Stimulated activated CD4-positive, alpha-beta T cell treated with anti-CD3 and anti-CD28 coated beads, Interleukin-1b, Interleukin-23, amount 100 ng/mL, for 24 hours (primary cell): ENCODE measurements around the gene ZNF117.
"Not testable (repeated sequence)": the region's sequence is repeated elsewhere in the genome, so short reads cannot be mapped to it uniquely, and the experiment has no call there.

Experiments used
- DNase-seq, 4 experiments: peaks; one replicate each; pipeline ENCODE4 v3.0.0-alpha.2; 2020; ENCODE audit warnings: low read depth in 4 of 4, low spot score in 1 of 4

ZNF117 gene

GRCh38 chr7:64997164-64997908, 6.5 kb upstream of the ZNF117 start:
- no peak for DNase-seq

DNA sequence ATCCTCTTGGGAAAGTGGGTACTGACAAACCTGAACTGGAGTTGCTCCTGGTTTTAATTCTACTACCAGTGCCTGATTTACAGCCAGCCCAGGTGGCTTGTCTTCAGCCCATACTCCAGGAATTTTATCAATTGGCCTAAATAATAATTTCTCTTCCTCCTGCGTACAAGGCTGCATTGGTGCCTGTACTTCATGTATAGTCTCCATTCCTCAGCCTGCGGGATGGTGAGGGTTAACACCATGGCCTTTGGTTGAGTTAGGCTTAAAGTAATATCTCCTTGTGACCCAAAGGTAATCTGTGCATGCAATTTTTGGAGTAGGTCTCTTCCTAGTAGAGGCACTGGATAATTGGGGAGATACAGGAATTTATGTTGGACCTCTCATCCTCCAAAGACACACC, 5.5 kb upstream of the ZNF117 start:
- DNase-seq = no peak

GRCh38 chr7:64993901-64994300, 3.1 kb upstream of the ZNF117 start:
- no peak for DNase-seq

DNA sequence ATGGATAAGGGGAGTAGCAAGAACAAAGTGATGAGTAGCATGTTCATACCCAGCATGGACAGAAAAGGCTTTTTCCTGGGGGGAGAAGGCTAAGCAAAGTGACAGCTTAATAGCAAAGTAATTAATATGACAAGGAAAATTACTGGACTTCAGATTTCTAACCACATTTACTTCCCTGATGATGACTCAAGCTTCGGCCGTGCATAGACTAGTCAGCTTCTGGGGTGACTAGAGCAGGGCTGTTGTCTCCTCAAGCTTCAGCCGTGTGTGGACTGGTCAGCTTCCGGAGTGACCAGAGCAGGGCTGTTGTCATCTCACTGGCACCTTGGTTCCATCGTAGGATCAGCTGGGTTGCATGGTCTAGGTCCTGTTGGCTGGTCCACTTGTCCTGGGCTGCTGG, 2.1 kb upstream of the ZNF117 start:
- no peak for DNase-seq

DNA sequence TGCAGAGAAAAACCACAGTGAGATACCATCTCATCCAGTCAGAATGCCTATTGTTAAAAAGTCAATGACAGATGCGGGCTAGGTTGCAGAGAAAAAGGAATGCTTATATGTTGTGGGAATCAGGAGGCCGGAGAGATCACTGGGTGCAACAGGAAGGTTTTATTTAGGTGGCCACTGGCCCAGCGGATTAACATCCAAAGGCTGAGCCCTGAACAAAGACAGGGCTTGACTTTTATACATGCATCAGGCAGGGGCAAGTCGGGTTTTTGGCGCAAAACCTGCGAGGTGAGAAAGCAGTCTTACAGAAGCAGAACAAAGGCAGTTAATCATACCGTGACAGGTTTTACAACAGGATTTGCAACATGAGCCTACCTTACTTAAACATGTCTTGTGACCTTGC, 620 bp downstream of the ZNF117 start:
- DNase-seq = no peak

DNA sequence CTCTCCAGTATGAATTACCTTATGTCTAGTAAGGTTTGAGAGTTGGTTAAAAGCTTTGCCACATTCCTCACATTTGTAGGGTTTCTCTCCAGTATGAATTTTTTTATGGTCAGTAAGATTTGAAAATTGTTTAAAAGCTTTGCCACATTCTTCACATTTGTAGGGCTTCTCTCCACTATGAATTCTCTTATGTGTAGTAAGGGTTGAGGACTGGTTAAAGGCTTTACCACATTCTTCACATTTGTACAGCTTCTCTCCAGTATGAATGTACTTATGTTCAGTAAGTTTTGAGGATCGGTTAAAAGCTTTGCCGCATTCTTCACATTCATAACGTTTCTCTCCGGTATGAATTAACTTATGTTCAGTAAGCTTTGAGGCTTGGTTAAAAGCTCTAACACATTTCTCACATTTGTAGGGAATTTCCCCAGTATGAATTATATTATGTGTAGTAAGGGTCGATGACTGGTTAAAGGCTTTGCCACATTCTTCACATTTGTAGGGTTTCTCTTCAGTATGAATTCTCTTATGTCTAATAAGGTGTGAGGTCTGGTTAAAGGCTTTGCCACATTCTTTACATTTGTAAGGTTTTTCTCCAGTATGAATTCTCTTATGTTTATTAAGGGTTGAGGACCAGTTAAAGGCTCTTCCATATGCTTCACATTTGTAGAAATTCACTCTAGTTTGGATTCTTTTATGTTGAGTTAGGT, 12.2 kb downstream of the ZNF117 start:
- no peak for DNase-seq

GRCh38 chr7:64965594-64965993, 25.2 kb downstream of the ZNF117 start:
- DNase-seq = no peak

DNA sequence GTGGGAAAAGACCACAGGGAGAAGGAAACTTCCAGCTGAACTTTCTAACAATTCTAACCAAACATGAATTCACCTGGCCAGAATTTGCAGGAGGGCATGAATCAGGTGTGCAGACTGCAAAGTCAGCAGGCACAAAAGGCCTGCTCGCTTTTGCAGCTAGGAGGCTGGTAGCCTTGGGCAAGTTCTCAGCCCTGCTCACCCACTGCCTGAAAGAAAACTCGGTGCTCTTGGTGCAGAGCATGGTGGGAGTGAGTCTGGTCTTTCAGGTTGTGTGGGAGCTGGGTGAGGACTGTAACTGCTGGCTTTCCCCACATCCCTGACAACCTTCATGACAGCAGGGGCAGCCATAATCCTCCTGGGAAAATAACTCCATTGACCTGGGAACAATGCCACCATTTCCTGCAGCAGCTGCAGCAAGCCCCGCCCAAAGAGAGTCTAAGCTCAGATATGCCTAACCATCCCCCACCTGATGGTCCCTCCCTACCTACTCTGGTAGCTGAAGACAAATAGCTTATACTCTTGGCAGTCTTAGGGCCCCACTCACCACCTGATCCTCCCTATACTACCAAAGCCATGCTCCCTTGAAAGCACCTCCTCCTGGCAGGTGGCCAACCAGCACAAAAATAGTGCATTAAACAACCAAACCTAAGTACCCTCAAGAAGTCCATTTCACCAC, 31.6 kb downstream of the ZNF117 start:
- no peak for DNase-seq

DNA sequence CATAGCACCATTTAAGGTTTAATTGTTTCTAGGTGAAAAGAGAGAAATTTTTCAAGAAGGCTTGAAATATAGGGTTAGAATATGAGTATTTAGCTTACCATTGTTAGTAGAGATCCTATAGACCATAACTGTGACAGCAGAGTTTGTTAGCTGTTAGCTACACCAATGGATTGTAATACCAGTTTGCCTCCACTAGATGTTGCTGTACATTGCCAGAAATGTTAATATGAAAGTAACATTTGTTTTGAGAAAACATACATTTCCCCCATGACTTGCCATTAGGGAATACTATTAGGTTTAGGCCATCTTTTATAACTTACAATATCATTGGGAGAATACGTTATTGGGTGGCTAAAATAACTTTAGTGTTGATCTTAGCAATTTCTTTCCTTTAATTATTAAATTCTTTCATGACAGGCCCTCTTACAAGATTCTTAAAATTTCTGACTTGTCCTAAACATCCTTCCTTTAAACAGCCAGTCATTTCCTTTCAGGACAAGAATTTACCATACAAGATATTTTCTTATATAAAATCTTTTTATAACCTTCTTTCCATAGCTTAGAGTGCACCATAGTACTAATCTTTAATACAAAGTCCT, 39.5 kb downstream of the ZNF117 start:
- no peak for DNase-seq

DNA sequence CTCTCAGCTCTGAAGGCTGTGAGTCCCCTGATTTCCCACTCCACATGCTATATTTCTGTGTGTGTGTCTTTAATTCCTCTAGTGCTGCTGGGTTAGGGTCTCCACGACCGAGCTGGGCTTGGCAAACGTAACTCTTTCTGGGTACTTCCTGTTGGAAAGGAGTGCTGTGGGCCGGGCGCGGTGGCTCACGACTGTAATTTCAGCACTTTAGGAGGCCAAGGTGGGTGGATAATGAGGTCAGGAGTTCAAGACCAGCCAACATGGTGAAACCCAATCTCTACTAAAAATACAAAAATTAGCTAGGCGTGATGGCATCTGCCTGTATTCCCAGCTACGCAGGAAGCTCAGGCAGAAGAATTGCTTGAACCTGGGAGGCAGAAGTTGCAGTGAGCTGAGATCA, 40.2 kb downstream of the ZNF117 start:
- not testable (repeated sequence) for DNase-seq

GRCh38 chr7:64948774-64949173, 42.1 kb downstream of the ZNF117 start:
- not testable (repeated sequence) for DNase-seq

- DNase-seq = no peak
These were observed 43.4 kb downstream of the ZNF117 start for GRCh38 chr7:64947252-64948000.

- no peak for DNase-seq
These were observed 44.1 kb downstream of the ZNF117 start for GRCh38 chr7:64946772-64947171.

GRCh38 chr7:64945503-64946175, 45.2 kb downstream of the ZNF117 start:
- no peak for DNase-seq

DNA sequence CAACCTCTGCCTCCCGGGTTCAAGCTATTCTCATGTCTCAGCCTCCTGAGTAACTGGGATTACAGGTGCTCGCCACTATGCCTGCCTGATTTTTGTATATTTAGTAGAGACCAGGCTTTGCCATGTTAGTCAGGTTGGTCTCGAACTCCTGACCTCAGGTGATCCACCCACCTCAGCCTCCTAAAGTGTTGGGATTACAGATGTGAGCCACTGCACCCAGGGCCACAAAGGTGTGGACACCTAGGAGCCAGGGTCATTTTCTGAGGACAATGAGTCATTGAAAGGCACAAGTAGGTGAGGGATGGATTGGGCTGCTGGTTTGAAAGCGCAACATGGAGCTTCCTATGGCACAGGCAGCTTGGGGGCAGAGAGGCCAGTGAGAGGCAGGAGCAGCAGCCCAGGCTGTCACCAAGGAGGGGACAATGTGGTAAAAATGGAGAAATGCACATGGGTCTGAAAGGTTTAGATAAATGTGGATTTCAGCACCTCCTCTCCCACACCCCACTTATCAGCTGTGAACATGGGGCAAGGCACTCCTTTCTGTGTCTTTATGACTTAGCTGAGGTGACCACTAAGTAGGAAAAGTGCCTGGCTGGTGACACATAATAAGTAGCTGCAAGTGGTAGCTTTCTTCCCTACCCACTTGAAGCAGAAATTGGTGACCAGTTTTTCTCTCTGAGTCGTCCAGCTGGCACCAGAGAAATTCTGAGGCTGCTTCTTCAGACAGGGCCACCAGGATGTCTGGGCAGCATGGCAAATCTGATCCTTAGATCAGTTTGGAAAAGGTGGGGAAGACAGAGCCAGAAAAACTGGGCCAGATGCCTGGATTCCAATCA, 46.0 kb downstream of the ZNF117 start:
- not testable (repeated sequence) for DNase-seq

GRCh38 chr7:64940021-64940420, 50.8 kb downstream of the ZNF117 start:
- not testable (repeated sequence) for DNase-seq

DNA sequence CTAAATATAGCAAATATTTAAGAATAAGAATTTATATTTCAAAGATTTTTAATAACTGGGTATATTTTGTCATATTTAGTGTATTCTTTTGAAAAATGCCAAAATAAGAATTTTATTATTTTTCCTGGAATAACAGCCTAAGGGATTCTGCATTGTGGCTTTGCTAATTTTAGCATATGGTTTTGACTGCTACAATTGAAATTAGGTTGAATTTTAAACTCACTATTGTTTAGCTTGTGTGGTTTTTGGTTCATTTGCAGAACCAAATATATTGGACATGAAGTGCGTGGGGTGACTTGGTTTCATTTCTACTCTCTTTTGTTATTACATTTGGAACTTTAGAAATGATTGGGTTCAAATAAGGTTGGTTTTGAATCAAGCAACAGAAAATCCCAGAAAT, 52.3 kb downstream of the ZNF117 start:
- no peak for DNase-seq

GRCh38 chr7:64934478-64934877, 56.4 kb downstream of the ZNF117 start:
- no peak for DNase-seq
